Epithelial cell of esophagus (primary cell): ENCODE measurements around the gene BARHL1.

ENCODE experiments used
- DNase-seq: peaks from one replicate; pipeline ENCODE4 v3.0.0; 2010; ENCODE audit warnings: low read depth
- H3K4me3 ChIP-seq: 2 replicates; pipeline ENCODE4 v1.5.1; 2011; ENCODE audit warnings: mild to moderate bottlenecking, low read length, control low read depth
- CTCF ChIP-seq: IDR thresholded peaks from 2 replicates; pipeline ENCODE4 v1.5.1; 2011; ENCODE audit warnings: low read depth, mild to moderate bottlenecking, low read length, control low read depth, inconsistent platforms; ENCODE audit not compliant: insufficient read depth; ENCODE audit errors: missing control alignments

BARHL1 gene

GRCh38 chr9:132590318-132591182 is 8.1 kb downstream of the BARHL1 start:
- no peak overlapping the region for H3K4me3 ChIP-seq
- TF ChIP-seq CTCF = no peak

GRCh38 chr9:132591244-132591643 is 8.8 kb downstream of the BARHL1 start:
- no peak overlapping the region for H3K4me3 ChIP-seq
- TF ChIP-seq CTCF = no peak
- no peak for DNase-seq

More at GRCh38 chr9:132590318-132591182, 8.1 kb downstream of the BARHL1 start:
- DNase-seq = no peak

- DNase-seq = no peak
- H3K4me3 ChIP-seq = no peak overlapping the region
- TF ChIP-seq CTCF = no peak
These were observed 9.4 kb downstream of the BARHL1 start for GRCh38 chr9:132591751-132592314.

GRCh38 chr9:132592451-132592850 is 10.0 kb downstream of the BARHL1 start:
- H3K4me3 ChIP-seq = no peak overlapping the region
- DNase-seq = no peak
- no peak for TF ChIP-seq CTCF

- H3K4me3 ChIP-seq = no peak overlapping the region
- no peak for TF ChIP-seq CTCF
- DNase-seq = no peak
These were observed 12.0 kb downstream of the BARHL1 start for GRCh38 chr9:132594412-132594811.

GRCh38 chr9:132595319-132595718 is 12.9 kb downstream of the BARHL1 start:
- no peak for DNase-seq
- no peak overlapping the region for H3K4me3 ChIP-seq
- TF ChIP-seq CTCF = no peak

GRCh38 chr9:132596200-132596599 is 13.8 kb downstream of the BARHL1 start:
- no peak for TF ChIP-seq CTCF
- no peak for DNase-seq
- no peak overlapping the region for H3K4me3 ChIP-seq
